Activated T-cell treated with anti-CD3 and anti-CD28 coated beads for 24 hours (primary cell): Measurements from ENCODE around the gene RAPGEF1.

ENCODE experiments used
- DNase-seq: peaks from one replicate; pipeline ENCODE4 v3.0.0-alpha.2; 2020; ENCODE audit warnings: low read depth

The RAPGEF1 gene

DNA sequence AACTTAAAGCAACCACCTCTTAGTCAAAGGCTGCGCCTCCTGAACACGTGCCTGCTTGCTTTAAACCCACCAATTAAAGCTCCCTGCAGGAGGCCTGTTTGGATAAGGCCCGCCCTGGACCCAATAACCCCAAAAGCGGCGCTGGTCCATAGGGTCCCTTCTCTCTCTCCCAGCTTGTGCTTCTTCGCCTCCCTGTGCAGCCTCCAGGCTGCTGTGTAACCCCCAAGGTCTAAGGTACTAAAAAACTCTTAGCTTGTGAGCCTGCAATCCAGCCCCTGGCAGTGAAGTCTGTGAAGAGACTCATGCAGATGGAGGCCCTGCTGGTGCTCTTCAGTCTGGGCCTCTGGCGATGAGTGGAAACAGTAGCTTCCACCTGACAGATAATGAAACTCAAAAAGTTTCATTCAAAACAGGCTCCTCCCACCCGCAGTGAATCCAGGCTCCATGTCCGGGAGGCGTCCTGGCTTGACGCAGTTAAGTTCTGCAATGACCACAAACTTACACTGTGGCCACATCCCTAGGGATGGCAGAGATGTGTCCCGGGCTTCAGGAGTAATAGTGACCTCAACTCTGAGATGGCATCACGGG, 97.3 kb downstream of the RAPGEF1 start:
- peak; percentile 48 for DNase-seq

DNA sequence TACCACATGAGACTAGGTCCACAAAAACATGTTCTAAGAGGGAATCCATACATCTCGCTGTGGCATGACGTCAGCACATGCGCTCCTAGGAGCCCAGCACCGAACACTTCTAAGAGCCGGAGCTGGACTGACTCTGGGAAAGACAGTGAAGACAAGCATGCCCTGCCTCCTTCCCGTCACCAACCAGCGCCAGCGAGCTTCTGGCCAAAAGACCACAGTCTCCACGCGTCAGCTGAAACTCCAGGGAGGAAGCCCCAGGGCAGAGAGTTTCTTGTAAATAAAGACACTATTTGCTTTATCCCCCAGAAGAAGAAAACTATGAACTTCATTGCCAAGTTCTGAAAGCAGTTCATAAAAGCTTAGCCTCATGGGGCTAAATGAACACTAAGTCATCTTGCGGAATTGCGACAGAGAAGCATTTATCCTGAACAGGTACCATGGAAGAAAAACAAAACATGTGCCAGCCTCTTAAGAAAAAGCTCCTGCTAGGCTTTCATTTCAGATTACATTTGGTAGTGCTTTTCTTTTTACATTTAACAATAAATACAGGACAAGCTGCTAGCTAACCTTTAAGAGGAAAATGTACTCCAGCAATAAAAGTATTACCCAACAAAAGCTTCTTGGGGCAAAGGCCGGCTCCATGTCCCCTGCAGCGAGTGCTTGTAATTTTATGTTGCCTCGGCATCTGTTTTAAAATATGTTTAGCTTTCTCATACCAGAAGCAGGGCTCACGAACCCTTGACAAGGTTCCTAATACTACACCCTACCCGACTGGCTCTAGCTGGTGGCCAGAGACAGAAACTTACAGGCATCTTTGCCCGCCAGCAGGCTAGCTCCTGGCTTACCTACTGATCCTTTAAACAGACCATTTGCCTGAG, 98.0 kb downstream of the RAPGEF1 start:
- DNase-seq = no peak

DNA sequence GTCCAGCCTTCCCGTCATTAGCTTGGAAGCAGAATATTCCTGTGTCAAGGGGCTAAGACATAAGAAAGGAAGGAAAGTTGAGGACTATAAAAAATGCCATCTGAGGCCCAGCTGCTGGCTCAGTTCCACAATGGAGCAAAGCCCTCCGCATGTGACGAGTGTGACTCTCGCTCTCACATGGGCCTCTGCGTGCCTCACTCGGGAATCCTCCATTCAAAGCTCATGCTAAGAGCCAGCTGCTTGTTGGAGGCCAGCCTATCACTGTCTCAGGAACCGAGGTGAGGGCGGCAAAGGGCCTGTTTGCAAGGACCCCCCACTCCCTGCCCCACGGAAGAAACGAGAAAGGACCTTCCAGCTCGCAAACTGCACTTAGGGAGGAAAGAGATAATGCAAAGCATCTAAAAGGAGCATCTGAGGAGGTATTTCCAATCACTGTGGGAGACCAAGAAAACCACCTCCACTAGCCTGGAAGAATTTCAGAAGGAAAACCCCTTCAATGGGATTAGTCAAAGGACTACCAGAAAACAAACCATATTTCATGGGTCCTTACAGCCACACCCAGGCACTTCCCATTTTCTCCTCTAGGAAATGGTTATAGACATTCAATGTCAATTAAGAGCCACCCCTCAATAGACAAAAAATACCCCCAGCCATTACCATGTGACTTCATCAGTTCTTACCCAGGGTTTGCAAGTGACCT, 99.3 kb downstream of the RAPGEF1 start:
- no peak for DNase-seq

DNA sequence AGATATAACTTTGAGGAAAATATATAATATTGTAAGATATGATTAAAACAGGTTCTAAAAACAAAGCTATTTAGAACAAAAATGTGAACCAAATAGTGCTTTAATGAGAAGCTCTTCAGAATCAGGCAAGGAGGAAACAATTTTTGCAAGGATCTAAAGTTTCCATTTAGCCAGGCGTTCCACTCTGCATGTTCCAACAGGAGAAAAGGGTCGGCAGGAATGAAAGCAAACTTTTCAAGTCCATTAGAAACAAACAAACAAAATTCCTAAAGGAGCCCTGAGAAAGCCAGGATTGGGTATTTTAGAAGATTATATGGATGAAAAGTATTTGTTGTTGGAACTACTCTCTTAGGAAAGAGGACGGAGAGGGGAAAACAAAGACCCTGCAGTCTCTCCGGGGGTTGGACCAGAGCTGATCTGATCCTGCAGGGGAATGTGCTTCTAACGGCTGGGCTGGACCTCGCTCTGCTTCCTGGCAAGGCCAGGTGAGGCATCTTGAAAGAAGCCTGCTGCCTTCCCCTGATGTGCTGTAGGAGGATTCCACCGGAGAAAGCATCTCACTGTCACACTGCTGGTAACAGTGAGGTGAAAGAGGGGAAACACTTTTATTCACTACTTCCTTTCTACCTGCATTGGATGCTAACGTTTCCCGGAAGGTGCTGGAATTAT, 100.0 kb downstream of the RAPGEF1 start:
- DNase-seq = no peak

DNA sequence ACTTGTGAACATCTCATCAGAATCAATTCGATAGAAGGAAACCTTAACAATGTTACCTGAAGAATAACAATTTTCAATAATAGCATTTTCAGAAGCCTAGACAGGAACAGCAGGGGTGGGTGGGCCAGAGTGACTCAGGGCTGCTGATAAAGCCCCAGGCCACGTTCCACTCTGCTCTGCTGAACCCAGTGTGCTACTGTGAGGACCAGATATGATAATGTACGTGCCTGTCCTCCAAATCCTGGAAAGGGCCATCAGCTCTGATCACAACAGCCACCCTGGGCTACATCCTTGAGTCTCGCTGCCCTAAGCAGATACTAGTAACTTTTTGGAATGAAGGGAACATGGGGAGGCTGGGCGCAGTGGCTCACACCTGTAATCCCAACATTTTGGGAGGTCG, 103.3 kb downstream of the RAPGEF1 start:
- no peak for DNase-seq

DNA sequence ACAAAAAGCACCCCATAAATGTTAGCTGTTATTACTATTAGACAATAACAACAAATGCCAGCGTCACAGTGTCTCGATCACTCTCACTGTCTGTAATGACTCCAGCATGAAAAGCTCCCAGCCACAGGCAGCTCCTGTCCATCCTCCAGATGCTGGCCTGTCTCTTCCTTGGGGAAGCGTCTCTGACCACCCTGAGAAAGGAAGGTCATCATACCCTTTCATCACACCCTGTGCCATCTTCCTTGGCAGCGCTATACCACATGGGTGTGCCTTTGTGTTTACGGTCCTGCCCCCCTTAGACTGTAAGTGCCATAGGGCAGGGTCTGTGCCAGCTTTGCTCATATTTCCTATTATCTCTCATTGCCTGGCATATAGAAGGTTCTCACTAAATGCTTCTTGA, 104.0 kb downstream of the RAPGEF1 start:
- no peak for DNase-seq

DNA sequence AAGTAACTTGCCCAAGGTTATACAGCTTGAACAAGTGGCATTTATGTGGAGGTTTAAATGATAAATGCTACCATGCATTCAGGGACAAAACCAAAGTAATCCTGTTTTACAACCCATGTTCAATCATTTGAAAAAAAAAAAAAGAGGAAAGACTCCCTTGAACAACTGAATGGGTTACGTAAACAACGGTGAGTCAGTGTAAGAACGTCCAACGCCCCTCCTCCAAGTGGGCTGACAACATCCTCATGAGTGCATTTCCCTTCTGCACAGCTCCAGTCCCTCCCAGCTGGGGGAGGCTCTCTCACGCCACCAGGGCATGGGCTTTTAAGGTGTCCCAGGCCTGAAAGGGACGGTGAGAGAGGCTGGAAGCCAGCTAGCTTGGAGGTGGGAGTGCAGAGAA, 104.6 kb downstream of the RAPGEF1 start:
- peak; percentile 66 for DNase-seq

DNA sequence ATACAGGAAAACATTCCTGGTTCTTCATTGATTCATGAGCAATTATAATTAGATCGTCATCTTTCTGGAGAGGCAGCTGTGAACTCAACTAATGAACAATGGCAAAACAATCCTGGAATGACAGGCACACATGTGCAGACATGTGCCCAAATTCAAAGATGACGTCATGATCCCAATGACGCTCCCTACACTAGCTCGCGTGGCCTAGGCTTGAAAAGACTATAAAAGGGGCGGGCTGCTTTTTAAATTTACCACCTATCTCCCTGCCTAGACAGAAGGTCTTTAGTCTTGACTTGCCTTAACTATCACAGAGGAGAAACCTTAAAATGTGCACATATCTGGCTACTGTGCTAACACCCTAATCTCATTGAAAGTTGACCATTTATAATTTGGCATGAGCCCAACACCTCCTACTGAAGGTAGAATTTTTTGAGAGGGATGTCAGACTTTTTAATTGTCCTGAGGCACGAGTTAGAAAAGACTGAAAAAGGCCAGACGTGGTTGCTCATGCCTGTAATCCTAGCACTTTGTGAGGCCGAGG, 106.3 kb downstream of the RAPGEF1 start:
- no peak for DNase-seq

DNA sequence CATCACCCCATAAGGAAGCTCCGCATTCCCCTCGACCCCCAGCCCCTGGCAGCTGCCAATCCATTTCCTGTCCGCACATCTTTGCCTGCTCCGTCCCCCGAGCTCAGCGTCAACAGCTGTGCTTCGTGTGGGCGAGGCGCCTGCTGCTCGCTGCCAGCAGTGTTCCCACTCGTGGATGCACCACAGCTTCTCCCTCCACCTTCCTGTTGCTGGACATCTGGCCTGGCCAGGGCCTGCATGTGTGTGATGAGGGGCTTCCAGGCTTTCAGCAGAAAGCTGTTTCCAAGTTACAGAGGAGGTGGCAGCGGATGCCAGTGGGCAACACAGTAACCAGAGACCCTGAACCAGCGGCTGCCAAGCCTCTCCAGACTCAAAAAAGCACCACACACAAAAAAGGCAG, 108.6 kb downstream of the RAPGEF1 start:
- DNase-seq = no peak

DNA sequence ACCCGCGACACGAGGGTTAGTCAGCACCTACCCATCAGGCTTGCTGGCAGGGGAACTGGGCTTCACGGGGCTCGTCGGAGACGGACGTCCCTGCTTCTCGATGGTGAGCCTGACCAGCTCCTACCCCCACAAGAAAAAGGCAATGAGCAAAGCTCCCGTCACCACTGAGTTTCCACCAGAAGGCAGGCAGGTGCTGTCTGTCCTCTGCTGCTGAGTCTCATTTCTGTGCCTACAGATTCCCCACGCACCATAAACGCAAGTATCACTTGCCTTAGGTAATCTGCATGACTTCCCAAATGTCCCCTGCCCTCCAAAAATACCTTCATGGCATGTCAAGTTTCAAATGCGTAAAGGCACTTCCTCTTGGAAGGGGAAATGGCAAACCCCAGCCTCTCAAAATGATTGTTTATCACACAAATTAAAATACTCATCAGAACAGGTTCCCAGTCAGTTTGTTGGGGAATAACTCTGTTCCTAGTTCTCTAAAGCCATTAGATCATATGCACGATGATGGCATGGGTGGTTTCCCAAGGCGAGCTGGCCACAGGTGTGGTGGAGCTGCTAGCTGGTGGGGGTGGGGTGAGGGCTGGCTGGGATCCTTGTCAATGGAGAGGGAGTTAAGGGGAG, 109.6 kb downstream of the RAPGEF1 start:
- DNase-seq = no peak

DNA sequence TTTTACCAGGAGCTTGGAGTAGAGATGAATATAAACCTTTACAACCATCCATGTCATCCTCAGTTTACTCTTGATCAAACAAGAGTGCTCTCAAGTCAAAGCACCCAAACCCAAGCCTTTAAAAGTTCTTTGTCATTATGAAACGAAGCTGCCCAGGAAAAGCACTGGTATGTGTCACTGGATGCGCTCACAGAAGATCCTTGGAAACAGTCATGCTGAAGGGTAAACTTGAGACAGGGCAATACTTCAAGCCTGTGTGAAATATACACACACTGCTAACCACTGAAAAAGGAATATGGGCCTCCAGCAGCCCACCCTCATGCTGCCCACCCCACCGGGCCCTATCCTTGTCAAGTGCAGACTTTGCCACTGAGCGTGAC, 110.1 kb downstream of the RAPGEF1 start:
- no peak for DNase-seq

DNA sequence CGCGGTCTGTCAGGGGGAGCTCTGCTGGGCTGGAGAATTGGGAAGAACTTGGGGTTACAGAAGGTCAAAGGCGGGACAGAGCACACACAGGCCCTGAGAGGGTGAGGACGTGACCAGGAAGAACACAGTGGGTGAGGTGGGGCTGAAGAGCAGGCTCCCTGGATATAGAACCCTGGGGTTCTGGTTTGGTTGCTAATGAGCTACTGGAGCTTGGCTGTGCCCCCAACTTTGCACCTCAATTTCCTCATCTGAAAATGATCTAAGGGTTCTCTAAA, 110.7 kb downstream of the RAPGEF1 start:
- no peak for DNase-seq

DNA sequence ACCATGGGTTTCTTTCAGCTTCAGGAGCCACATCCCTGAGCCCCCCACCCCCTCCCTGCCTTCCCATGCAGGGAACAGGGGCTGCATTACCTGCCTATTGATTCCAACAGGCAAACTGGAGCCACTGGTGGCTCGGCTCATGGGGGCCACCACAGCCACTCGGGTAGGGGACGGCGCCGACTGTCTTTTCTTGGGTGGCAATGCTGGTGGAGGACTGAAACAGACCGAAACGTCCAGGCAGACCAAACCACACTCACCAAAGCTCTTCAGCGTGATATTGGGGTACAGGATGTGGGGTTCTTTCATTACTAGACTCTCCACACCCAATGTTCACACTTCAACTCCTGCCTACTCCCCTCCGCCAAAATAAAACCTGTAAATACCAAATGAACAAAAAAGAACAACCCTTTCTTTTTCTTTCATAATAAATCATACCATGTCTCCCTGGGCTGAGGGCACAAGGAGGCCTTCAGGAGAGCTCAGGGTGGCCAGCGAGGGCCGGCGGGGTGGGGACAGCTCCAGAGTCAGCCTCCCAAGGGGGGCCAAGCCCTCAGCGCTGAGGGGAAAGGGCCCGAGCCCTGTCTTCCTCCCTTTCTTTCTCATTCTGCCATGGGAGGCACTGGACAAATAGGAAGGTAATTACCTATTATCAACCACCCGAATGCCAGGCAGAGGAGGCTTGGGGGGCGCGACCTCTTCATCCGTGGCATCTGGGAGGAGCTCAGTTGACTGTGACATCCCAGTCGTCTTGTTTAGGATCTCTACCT, 111.2 kb downstream of the RAPGEF1 start:
- no peak for DNase-seq

DNA sequence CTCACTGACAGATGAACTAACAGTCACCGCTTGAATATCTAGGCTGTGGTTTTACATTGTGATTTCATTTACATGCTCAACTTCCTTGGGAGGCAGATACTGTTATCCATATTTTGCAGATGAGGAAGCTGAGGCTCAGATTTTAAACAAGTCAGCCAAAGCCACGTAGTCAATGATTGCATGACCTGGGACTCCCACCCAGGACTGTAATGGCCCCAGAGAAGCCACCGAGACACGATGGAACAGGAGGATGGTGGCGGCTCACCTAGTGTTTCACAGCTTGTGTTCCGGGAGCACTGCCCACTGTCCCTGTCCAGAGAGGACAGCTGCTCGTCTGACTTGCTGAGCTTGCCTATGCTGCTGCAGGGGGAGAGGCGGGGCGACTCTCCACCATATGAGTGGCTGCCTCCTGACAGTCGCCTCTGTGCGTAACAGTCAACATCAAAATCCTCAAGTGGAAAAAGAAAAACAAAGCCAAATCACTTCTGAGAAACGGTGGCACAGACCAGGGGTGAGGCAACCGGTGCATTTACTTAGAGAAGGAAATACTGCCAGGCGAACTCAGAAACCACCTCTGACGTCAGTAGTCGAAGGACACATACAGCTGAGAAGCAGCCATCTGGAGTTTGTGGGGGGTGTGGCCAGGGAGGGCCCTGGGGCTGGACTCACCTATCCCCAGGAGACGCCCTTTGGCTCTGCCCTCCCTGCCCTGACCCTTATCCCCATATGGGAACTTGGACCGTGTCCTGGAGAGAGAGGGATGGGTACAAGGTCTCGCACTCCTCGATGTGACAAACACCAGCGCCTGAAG, 112.0 kb downstream of the RAPGEF1 start:
- no peak for DNase-seq

DNA sequence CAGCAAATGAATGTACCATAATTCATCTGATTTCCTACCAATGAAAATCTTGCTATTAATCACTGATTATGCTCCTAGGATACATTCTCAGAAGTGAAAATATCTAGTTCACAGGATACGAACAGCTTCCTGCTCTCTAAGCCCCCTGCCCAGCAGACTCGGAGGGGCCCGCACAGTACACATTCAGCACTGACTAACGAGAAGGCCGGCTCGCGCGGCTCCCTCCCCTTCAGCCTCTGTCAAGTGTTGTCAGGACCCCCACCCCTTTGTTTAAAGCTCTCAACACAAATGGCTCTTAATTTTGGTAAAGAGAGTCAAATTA, 112.6 kb downstream of the RAPGEF1 start:
- DNase-seq = no peak

DNA sequence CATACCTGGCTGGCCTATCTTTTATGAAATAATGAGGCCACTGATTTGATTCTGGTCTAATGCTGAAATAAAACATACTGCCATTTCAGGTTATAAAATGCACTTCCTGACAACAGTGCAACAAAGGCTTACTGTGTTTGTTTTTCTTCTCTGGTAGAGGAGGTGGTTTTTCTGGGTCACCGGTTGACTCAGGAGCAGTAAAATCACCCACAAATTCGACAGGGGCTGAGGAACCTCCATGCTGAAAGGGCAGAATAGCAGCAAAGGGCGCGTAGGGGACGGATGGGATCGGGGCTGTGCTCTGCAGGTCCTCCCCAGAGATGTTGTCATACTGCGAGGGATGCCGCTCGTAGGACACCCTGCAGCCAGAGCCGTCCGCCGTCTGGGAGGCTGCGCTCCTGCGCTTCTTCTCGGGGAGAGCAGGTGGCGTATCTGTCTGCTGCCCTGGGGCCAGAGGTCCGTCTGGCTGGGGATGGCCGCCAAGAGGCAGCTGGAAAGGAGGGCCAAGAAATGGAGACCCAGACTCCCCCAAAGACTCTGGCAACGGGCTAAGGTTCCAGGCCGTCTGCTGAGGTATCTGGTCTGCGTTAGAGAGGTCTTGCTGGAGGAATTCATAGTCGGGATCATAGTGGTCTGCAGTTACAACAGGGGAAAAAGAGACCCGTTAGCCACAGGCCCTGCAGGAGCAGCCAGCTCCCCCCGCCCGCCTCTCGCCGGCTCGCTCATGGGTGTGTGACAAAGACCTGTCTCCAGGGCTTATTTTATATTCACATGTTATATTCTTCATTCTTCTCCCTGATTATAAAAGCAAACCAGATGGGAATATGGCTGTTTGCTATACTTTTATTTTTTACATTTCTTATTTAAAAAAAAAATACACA, 113.8 kb downstream of the RAPGEF1 start:
- no peak for DNase-seq

DNA sequence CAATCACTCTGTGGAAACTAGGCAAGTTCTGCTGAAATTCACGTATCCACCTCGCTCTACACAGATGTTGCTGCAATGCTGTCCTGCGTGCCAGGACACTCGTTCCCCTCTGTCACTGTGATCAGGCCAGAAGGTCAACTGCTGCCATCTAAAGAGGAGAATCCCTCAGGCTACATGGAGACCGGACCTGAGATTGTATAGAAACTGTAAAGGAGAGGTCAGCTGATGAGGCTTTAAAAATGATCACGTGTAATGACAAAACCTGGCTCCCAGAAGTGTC, 114.4 kb downstream of the RAPGEF1 start:
- no peak for DNase-seq

DNA sequence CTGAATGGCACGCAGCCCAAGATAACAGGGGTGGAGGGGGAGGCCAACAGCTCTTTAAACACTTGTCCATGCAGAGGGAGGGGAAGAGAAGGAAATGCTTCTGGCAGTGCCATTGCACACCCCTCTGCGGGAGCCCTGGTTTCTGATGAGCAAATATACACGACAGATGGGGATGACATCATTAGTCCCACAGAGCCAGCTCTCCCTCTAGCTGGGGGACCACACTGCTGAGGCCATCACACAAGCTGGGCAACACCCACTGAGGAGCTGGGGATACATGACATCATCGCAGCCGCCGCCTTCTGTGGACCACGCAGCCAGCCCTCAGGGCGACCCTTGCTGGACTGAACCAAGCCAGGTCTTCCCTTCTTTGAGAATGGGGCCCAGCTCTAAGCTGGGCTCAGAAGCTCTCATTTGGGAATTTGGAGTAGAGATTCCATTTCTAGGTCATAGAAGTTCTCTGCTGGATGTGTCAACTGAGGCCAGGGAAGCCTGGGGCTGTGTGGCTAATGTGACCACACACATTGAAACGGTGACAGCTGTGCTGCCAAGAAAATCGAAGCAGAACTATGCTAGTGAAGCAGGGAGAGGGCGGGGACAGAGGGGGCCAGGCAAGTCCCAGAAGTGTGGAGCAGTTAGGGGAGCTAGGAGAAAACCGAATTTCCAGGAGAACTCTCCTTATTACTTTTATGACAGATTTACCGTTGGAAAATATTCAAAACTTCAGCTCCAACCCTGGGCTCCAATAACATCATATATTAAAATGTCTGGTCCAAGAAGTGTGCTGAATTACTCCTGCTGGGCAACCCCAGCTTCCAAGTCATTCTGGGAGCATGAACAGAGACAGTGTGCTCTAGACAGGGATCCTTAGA, 115.0 kb downstream of the RAPGEF1 start:
- no peak for DNase-seq
